ENCODE data around the gene DACT2. TPM values are rescaled to one million over a fixed set of nuclear protein-coding genes. Genes with fewer than 3 reads are reported as not detected.

Gene DACT2
- total RNA-seq, 4 donors from 2014 or later = 6.0 to 19.9 (median 10.0) TPM

GRCh38 chr6:168302534-168302933 lies 17.0 kb downstream of the DACT2 start:
- no peaks in the 10 kb centered on the region for H3K4me1 ChIP-seq
- DNase-seq (ENCODE audit: low spot score in 2 of 2) = no peak
- H3K4me3 ChIP-seq = no peak overlapping the region
- WGBS = 49% methylated on average over 5 of the region's 5 CpGs
- no peaks in the 10 kb centered on the region for H3K9me3 ChIP-seq
- no peak overlapping the region for H3K27ac ChIP-seq
- H3K27me3 ChIP-seq = no peaks in the 10 kb centered on the region
- H3K36me3 ChIP-seq = peaks cover 1% of the 10 kb centered on the region
- TF ChIP-seq CTCF (IDR thresholded peaks at IDR 0.05) = no peak
- TF ChIP-seq POLR2AphosphoS5 (IDR thresholded peaks at IDR 0.05) = no peak
- no peak for TF ChIP-seq POLR2A (IDR thresholded peaks at IDR 0.05)
- no peak for TF ChIP-seq EP300 (IDR thresholded peaks at IDR 0.05)

DNA sequence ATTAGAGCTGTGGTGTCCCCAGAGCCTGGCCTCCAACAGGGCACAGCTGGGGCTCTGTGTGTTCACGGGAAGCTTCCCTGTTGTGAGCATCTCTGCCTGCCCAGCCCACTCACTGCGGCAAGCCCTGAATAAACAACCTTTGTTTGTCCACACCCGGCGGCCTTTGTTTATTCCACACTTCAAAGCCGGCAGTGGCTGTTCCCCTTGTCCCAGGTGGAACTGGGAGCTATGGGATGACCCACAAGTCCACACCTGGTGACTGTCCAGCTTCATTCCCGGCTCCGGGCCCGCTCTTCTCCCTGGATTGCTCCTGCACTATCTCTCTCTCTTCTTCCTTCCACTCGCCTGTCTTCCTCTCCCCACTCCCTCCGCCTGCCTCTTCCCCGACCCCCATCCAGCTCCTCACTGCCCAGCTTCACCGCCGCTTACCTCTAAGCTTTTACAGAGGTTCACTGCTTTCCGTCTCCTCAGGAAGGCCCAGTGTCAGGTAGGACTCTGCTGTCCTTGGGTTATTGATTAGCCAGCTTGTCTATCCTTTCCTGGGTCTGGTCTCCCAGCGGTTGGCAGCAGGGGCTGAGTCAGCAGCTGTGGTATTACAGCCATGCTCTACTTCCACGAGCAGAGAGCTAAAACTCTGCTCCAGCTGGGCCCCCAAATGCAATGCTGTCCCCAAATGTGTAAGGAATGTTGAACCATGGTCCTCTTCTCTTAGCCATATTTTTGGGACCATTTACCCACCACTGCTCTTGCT lies 17.8 kb downstream of the DACT2 start:
- no peaks in the 10 kb centered on the region for H3K36me3 ChIP-seq
- no peak overlapping the region for H3K4me3 ChIP-seq
- TF ChIP-seq EP300 (IDR thresholded peaks at IDR 0.05) (no peak), POLR2A (IDR thresholded peaks at IDR 0.05) (no peak), CTCF (IDR thresholded peaks at IDR 0.05) (no peak)
- H3K27ac ChIP-seq = no peak overlapping the region
- H3K4me1 ChIP-seq = no peaks in the 10 kb centered on the region
- whole genome bisulfite sequencing = 83% methylated on average over 16 of the region's 16 CpGs
- no peaks in the 10 kb centered on the region for H3K9me3 ChIP-seq
- H3K27me3 ChIP-seq = no peaks in the 10 kb centered on the region
- no peak for DNase-seq (ENCODE audit: low spot score in 2 of 2)

DNA sequence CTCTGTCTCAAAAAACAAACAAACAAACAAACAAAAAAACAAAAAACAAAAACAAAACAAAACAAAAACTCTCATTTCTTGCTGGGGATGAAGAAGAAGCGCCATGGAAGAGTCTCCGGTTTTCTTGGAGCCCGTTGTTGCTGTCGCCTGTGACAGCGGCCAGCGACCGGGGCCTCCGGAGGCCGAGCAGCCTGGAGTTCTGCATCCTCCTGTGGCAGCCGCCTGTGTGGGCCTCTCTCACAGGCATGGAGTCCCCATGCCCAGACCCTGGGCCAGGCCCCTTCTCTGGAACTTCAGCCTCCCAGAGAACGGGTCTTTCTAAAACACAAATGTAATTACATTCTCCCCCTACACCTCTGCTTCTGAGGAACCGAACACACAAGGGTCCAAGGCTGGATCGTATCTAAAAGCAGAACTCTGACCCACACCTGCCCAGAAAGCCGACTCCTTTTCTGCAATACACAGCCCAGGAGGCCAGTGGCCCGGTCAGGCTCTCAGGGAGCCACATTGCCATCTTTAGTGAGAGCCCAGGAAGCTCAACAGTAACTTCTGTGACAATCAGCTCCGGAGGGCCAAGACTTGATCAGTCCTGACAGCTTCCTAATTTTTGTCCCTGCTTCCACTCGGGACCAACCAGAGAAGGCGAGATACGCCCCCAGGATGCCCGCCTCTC lies 18.5 kb downstream of the DACT2 start:
- Histone ChIP-seq H3K4me1 (no peaks in the 10 kb centered on the region), H3K4me3 (no peak overlapping the region), H3K36me3 (no peaks in the 10 kb centered on the region), H3K9me3 (no peaks in the 10 kb centered on the region), H3K27me3 (no peaks in the 10 kb centered on the region), H3K27ac (no peak overlapping the region)
- WGBS = 93% methylated on average over 16 of the region's 20 CpGs
- no peak for DNase-seq (ENCODE audit: low spot score in 2 of 2)
- TF ChIP-seq EP300 (IDR thresholded peaks at IDR 0.05) (no peak), CTCF (IDR thresholded peaks at IDR 0.05) (no peak), POLR2A (IDR thresholded peaks at IDR 0.05) (no peak), POLR2AphosphoS5 (IDR thresholded peaks at IDR 0.05) (no peak)

DNA sequence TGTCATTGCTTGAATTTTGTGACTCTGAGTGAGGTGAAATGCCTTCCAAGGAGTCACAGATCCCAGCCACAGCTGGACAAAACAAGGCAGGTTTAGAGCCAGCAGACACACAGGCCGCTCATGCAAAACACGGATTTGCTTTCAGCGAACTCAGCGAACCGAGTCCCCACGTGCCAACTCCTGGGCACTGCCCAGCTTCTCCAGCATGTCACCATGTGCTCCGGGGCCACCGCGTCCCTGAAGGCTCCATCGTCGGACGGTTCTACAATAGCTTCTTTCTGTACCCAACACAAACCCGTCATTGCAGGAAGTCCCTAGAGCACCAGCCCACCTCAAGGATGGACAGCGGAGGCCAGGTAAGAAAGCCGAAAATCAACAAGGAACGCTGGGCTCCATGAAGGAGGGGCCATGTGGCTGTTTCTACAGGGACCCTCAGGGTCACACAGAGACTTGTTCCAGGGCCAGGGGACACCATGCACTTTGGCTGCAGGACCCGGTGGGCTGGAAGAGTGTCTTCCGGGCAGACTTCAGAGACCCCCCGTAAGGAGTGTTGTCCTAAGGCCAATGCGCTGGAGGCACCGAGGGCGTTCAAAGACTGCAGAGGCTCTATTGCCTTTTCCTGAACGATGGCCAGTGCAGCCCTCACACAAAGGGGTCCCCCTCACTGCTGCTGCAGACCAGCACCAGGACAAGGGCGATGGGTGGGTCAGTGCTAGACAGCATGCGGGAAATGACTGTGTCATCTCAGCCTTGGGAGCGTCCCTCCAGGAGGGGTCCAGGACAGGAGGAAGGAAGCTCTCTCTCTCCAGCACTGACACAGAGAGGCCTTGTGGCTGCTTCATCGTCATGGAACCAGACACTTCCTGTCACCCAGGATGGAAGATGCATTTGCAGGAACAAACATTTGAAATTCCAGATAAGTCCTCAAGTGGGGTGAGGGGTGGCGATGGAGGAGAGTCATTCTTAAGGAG lies 19.8 kb downstream of the DACT2 start:
- H3K4me3 ChIP-seq = no peak overlapping the region
- no peaks in the 10 kb centered on the region for H3K27me3 ChIP-seq
- DNase-seq (ENCODE audit: low spot score in 2 of 2) = no peak
- TF ChIP-seq EP300 (IDR thresholded peaks at IDR 0.05) (no peak), POLR2A (IDR thresholded peaks at IDR 0.05) (no peak), CTCF (IDR thresholded peaks at IDR 0.05) (no peak), POLR2AphosphoS5 (IDR thresholded peaks at IDR 0.05) (no peak)
- no peaks in the 10 kb centered on the region for H3K9me3 ChIP-seq
- H3K4me1 ChIP-seq = no peaks in the 10 kb centered on the region
- WGBS = 90% methylated on average over 26 of the region's 28 CpGs
- H3K36me3 ChIP-seq = no peaks in the 10 kb centered on the region
- no peak overlapping the region for H3K27ac ChIP-seq

Data from suprapubic skin (tissue), 4 donors.